H1 (cell line): ENCODE data around the gene PDYN. TPM values are rescaled to one million over a fixed set of nuclear protein-coding genes. Genes with fewer than 3 reads are reported as not detected.

ENCODE experiments used
- CTCF ChIA-PET: fragments of 300-600 bp; sonication (Branson Sonifier 250); formaldehyde crosslinking; loops from one replicate; lab custom pipeline; 2021; ENCODE audit not compliant: partially characterized antibody; lab: Charles Lee
- POLR2A ChIA-PET: fragments of 300-600 bp; sonication (Branson Sonifier 250); formaldehyde crosslinking; loops from one replicate; lab custom pipeline; 2021; ENCODE audit warnings: inconsistent platforms; ENCODE audit not compliant: partially characterized antibody; lab: Charles Lee
- DNase-seq, 2 experiments: peaks; one replicate each; pipeline versions ENCODE4 v3.0.0 to v3.0.0-alpha.2; 2010 to 2022; ENCODE audit warnings: low spot score in 2 of 2, low read depth in 1 of 2, mixed read lengths in 1 of 2
- FAIRE-seq: peaks from 2 replicates; lab custom pipeline; 2011; peaks lifted over from hg19 to GRCh38; lab: Jason Lieb, UNC
- H2AFZ ChIP-seq: 2 replicates; pipeline ENCODE4 v1.8.1; 2012; ENCODE audit warnings: low read length, inconsistent platforms
- H2AK5ac ChIP-seq: 2 replicates; pipeline ENCODE4 v1.6.1; 2013; ENCODE audit warnings: low read depth, low read length
- H2BK120ac ChIP-seq: replicated peaks from 2 replicates; pipeline ENCODE3; 2013; ENCODE audit warnings: low read depth, low read length, inconsistent platforms
- H2BK12ac ChIP-seq: 2 replicates; pipeline ENCODE4 v1.6.1; 2013; ENCODE audit warnings: low read depth, low read length
- H2BK15ac ChIP-seq: 2 replicates; pipeline ENCODE4 v1.6.1; 2013; ENCODE audit warnings: low read length
- H2BK20ac ChIP-seq: 2 replicates; pipeline ENCODE4 v1.6.1; 2013; ENCODE audit warnings: low read length
- H2BK5ac ChIP-seq: 2 replicates; pipeline ENCODE4 v1.6.1; 2013; ENCODE audit warnings: low read depth, low read length
- H3K14ac ChIP-seq: 2 replicates; pipeline ENCODE4 v1.6.1; 2013; ENCODE audit warnings: inconsistent platforms; ENCODE audit not compliant: insufficient read length
- H3K18ac ChIP-seq: 2 replicates; pipeline ENCODE4 v1.6.1; 2013; ENCODE audit warnings: low read length; ENCODE audit errors: extremely low read depth
- H3K23ac ChIP-seq: 2 replicates; pipeline ENCODE4 v1.6.1; 2013; ENCODE audit warnings: inconsistent platforms; ENCODE audit not compliant: insufficient read length
- H3K23me2 ChIP-seq: 2 replicates; pipeline ENCODE4 v1.6.1; 2013; ENCODE audit warnings: low read depth, low read length
- H3K27ac ChIP-seq: 2 replicates; pipeline ENCODE4 v1.6.1; 2011; ENCODE audit warnings: low read depth, low read length, inconsistent platforms
- H3K27me3 ChIP-seq, 4 experiments: replicated peaks in 1 of 4; 1 replicate in 1 of 4; 2 replicates in 3 of 4; pipeline versions ENCODE4 v1.6.1 to v1.8.1; 2011 to 2013; ENCODE audit warnings: low read length in 3 of 4, mild to moderate bottlenecking in 3 of 4, inconsistent platforms in 2 of 4, mixed read lengths in 2 of 4, moderate library complexity in 1 of 4; ENCODE audit not compliant: control insufficient read depth in 3 of 4, insufficient read depth in 3 of 4; ENCODE audit errors: extremely low read depth in 1 of 4
- H3K36me3 ChIP-seq, 4 experiments: 2 replicates each; pipeline versions ENCODE4 v1.6.1 to v1.8.1; 2011 to 2013; ENCODE audit warnings: mild to moderate bottlenecking in 4 of 4, low read length in 3 of 4, moderate library complexity in 2 of 4, control low read depth in 1 of 4, inconsistent platforms in 1 of 4; ENCODE audit not compliant: insufficient read depth in 4 of 4, control insufficient read depth in 2 of 4
- H3K4ac ChIP-seq: replicated peaks from 2 replicates; pipeline ENCODE3; 2013; ENCODE audit warnings: low read length, low read depth, mixed read lengths, inconsistent platforms; ENCODE audit not compliant: insufficient read length
- H3K4me1 ChIP-seq, 4 experiments: replicated peaks in 1 of 4; 1 replicate in 1 of 4; 2 replicates in 3 of 4; pipeline versions ENCODE4 v1.6.1 to v1.8.1; 2011 to 2013; ENCODE audit warnings: low read length in 3 of 4, inconsistent platforms in 2 of 4, mixed read lengths in 1 of 4; ENCODE audit not compliant: insufficient read depth in 4 of 4, control insufficient read depth in 3 of 4
- H3K4me2 ChIP-seq, 2 experiments: 2 replicates each; pipeline versions ENCODE4 v1.6.1 to v1.8.1; 2011 to 2013; ENCODE audit warnings: low read depth in 2 of 2, low read length in 2 of 2, control low read depth in 1 of 2, inconsistent platforms in 1 of 2, mild to moderate bottlenecking in 1 of 2; ENCODE audit not compliant: insufficient read depth in 1 of 2
- H3K4me3 ChIP-seq, 4 experiments: fragments of 200-600, 300-600 bp in 1 of 4; sonication (generic), shearing (Covaris generic), sonication (Bioruptor Twin) in 1 of 4; 2 replicates each; pipeline versions ENCODE4 v1.5.1 to v1.8.1; 2011 to 2016; ENCODE audit warnings: low read length in 4 of 4, low read depth in 3 of 4, control low read depth in 2 of 4, inconsistent platforms in 2 of 4, mild to moderate bottlenecking in 2 of 4, mixed read lengths in 1 of 4, moderate library complexity in 1 of 4; ENCODE audit not compliant: insufficient read depth in 2 of 4; ENCODE audit errors: extremely low read depth in 1 of 4
- H3K56ac ChIP-seq: replicated peaks from 2 replicates; pipeline ENCODE3; 2013; ENCODE audit warnings: low read depth, mild to moderate bottlenecking, mixed read lengths, low read length, inconsistent platforms; ENCODE audit not compliant: insufficient read length
- H3K79me1 ChIP-seq: 2 replicates; pipeline ENCODE4 v1.6.1; 2013; ENCODE audit warnings: low read depth, low read length, control low read depth
- H3K79me2 ChIP-seq, 2 experiments: 2 replicates each; pipeline versions ENCODE4 v1.6.1 to v1.8.1; 2012 to 2013; ENCODE audit warnings: low read length in 2 of 2, mild to moderate bottlenecking in 2 of 2, inconsistent platforms in 1 of 2; ENCODE audit not compliant: insufficient read depth in 2 of 2, control insufficient read depth in 1 of 2
- H3K9ac ChIP-seq, 4 experiments: replicated peaks in 1 of 4; 1 replicate in 1 of 4; 2 replicates in 3 of 4; pipeline versions ENCODE4 v1.6.1 to v1.8.1; 2011 to 2013; ENCODE audit warnings: low read depth in 3 of 4, low read length in 3 of 4, control low read depth in 2 of 4, mild to moderate bottlenecking in 2 of 4, moderate library complexity in 2 of 4, inconsistent platforms in 1 of 4; ENCODE audit errors: extremely low read depth in 1 of 4
- H3K9me3 ChIP-seq, 2 experiments: 2 replicates each; pipeline versions ENCODE4 v1.6.1 to v1.8.1; 2012 to 2013; ENCODE audit warnings: mild to moderate bottlenecking in 2 of 2, moderate library complexity in 2 of 2, control low read depth in 1 of 2, inconsistent platforms in 1 of 2, low read depth in 1 of 2, low read length in 1 of 2, mixed read lengths in 1 of 2; ENCODE audit not compliant: insufficient read depth in 2 of 2
- H4K20me1 ChIP-seq, 2 experiments: replicated peaks in 1 of 2; 2 replicates each; pipeline versions ENCODE3 to v1.8.1; 2011 to 2013; ENCODE audit warnings: inconsistent platforms in 2 of 2, low read length in 2 of 2, mild to moderate bottlenecking in 1 of 2; ENCODE audit not compliant: insufficient read depth in 2 of 2, control insufficient read depth in 1 of 2
- H4K5ac ChIP-seq: 2 replicates; pipeline ENCODE4 v1.6.1; 2013; ENCODE audit warnings: low read length, low read depth, mixed read lengths, inconsistent platforms; ENCODE audit not compliant: insufficient read length
- H4K8ac ChIP-seq: 2 replicates; pipeline ENCODE4 v1.8.0; 2013; ENCODE audit warnings: mild to moderate bottlenecking, moderate library complexity, low read length, inconsistent platforms; ENCODE audit not compliant: insufficient read depth; ENCODE audit errors: extremely low read depth
- H4K91ac ChIP-seq: replicated peaks from 2 replicates; pipeline ENCODE3; 2013; ENCODE audit warnings: low read length, mixed read lengths, inconsistent platforms; ENCODE audit not compliant: insufficient read length
- EGR1 ChIP-seq: IDR thresholded peaks from 2 replicates; pipeline ENCODE4 v1.6.1; 2011; ENCODE audit warnings: low read depth, low read length, borderline replicate concordance
- HDAC6 ChIP-seq: IDR thresholded peaks from one replicate; pipeline ENCODE4 v1.7.1; 2012; ENCODE audit warnings: low read depth, mild to moderate bottlenecking, inconsistent platforms, low read length, moderate library complexity
- KDM1A ChIP-seq: fragments of 200-600, 300-600 bp; sonication (generic); IDR thresholded peaks from 2 replicates; pipeline ENCODE4 v1.7.1; 2016; ENCODE audit warnings: mild to moderate bottlenecking, low read length, borderline replicate concordance
- KDM4A ChIP-seq: IDR thresholded peaks from one replicate; pipeline ENCODE4 v1.7.1; 2012; ENCODE audit warnings: low read depth, mild to moderate bottlenecking, moderate library complexity, low read length, inconsistent platforms; ENCODE audit not compliant: severe bottlenecking
- KDM5A ChIP-seq: fragments of 200-600 bp; IDR thresholded peaks from 2 replicates; pipeline ENCODE4 v1.7.1; 2012; ENCODE audit warnings: mild to moderate bottlenecking, low read length, inconsistent platforms, mixed read lengths
- SAP30 ChIP-seq: fragments of 300-600 bp; sonication (generic); IDR thresholded peaks from 2 replicates; pipeline ENCODE4 v1.7.1; 2012; ENCODE audit warnings: low read length, moderate library complexity, mild to moderate bottlenecking, inconsistent platforms; ENCODE audit not compliant: insufficient read depth, insufficient replicate concordance
- TEAD4 ChIP-seq: IDR thresholded peaks from 2 replicates; pipeline ENCODE4 v1.6.1; 2012; ENCODE audit warnings: low read depth, low read length, inconsistent platforms, mixed read lengths
- WGBS, 2 experiments: shearing (Covaris generic) in 1 of 2; methylation state at CpG; one replicate each; pipeline versions ENCODE4 v1.1.6 to v1.1.7; 2013 to 2015; ENCODE audit warnings: low lambda C conversion rate in 2 of 2, mixed read lengths in 2 of 2, inconsistent platforms in 1 of 2, low coverage in 1 of 2, missing lambda C conversion rate in 1 of 2; ENCODE audit not compliant: insufficient replicate concordance in 2 of 2, insufficient coverage in 1 of 2, insufficient read length in 1 of 2; ENCODE audit errors: extremely low coverage in 1 of 2, missing lambda C conversion rate in 1 of 2; 5-methylcytosine and 5-hydroxymethylcytosine counted together
- polyA plus RNA-seq, 7 experiments: library from polyadenylated mRNA; depleted of rRNA in 3 of 7; stranded (reverse) in 5 of 7; unstranded in 2 of 7; fragments of >200 nt in 5 of 7; fragments of 200-250 nt in 2 of 7; gene quantifications; 1 replicate in 5 of 7; 2 replicates in 1 of 7; 4 replicates in 1 of 7; pipeline versions ENCODE4 v1.2.1 to v1.2.3, GENCODE V29; 2011 to 2013; ENCODE audit warnings: missing spikeins in 2 of 7, mixed read lengths in 2 of 7
- total RNA-seq: library from RNA; stranded (reverse); fragmentation: NEBNext Ultra II Directional; extraction: Animal tissue kit (Norgen Biotek cat#: 25700); gene quantifications from 2 replicates; pipeline ENCODE4 v1.2.1, GENCODE V29; 2021

PDYN gene
- total and polyA plus RNA-seq, 2 of the 8 experiments (the other 6 are each of a cell fraction or from before 2014, with no cell fraction given): 0.54 to 0.60 TPM

- ChIA-PET POLR2A (interaction anchor here (1.0 to 1.4 kb wide), 3 partner anchors 17 to 139 kb away, joined by 3 to 5 read pairs (median 4); no protein-coding TSS in a partner anchor), CTCF (interaction anchor here (1.1 to 6.5 kb wide), 11 partner anchors 12 to 208 kb away, joined by 3 to 57 read pairs (median 5); no protein-coding TSS in a partner anchor)
- Histone ChIP-seq H3K4ac (no peak overlapping the region), H4K5ac (no peak overlapping the region), H3K23ac (no peak overlapping the region), H2BK12ac (0 out of 2 replicates have a peak overlapping the region, but pooled peaks have one; percentile 21), H3K9ac (no peak overlapping the region), H4K91ac (no peak overlapping the region), H3K9me3 (no peaks in the 10 kb centered on the region), H2BK120ac (no peak overlapping the region), H3K27me3 (peaks cover 0 to 4% (median 0%) of the 10 kb centered on the region in 4 experiments; a peak in 2 of 7 replicates), H2BK5ac (no peak overlapping the region), H3K4me2 (peak overlapping the region in 1 of 2 experiments; percentile 35; a peak in 1 of 4 replicates), H3K27ac (no peak overlapping the region), H3K4me1 (peaks cover 4 to 17% (median 11%) of the 10 kb centered on the region in 4 experiments; a peak in 6 of 7 replicates), H2BK15ac (no peak overlapping the region), H3K56ac (no peak overlapping the region), H3K4me3 (no peak overlapping the region), H2AFZ (no peak overlapping the region), H3K14ac (no peak overlapping the region), H3K36me3 (no peaks in the 10 kb centered on the region), H2AK5ac (no peak overlapping the region), H3K79me2 (no peaks in the 10 kb centered on the region), H3K23me2 (no peaks in the 10 kb centered on the region; the same call in 1 of the 2 replicates), H2BK20ac (no peak overlapping the region), H4K20me1 (no peaks in the 10 kb centered on the region), H4K8ac (no peak overlapping the region), H3K79me1 (no peaks in the 10 kb centered on the region), H3K18ac (no peak overlapping the region)
- DNase-seq (no peak), FAIRE-seq (no peak)
- whole genome bisulfite sequencing, 2 experiments: 78% methylated on average over 4 of the region's 4 CpGs; no CpG with 5 or more reads in 1 of the 2 experiments
- TF ChIP-seq HDAC6 (no peak), SAP30 (no peak), EGR1 (no peak), KDM4A (peak; percentile 5), KDM1A (no peak), TEAD4 (no peak), KDM5A (no peak)
Measured at GRCh38 chr20:1964061-1964460, 29.8 kb downstream of the PDYN start.
